Measurements from ENCODE around the gene APBB2.

The APBB2 gene

GRCh38 chr4:40789031-40789430 is 425.3 kb downstream of the APBB2 start:
- H3K4me3 ChIP-seq (ENCODE audit: low read depth, low read length), result no peak overlapping the region
- TF ChIP-seq POLR2A (IDR thresholded peaks at IDR 0.05; ENCODE audit: extremely low read depth, insufficient read length) (no peak), MYC (IDR thresholded peaks at IDR 0.05; ENCODE audit: low read depth, low read length) (no peak)

DNA sequence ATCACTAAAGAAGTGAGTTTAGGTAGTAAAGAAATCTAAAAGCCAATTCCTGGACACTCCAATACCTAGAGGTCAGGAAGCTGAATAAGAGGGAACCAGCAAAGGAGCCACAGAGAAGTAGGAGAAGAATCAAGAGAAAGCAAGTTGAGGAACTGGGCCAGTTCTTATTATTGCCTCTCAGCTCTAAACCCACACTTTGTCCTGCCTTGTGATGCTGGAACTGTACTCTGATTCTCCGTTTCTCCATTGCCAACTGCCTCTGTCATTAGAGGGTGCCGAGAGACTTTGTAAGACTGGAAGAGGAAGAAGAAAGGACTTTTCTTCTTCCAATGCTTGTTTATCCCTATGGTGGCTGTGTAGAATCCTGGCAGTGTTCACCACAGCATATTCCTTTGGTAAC is 426.0 kb downstream of the APBB2 start:
- no peak for DNase-seq (ENCODE audit: low read depth)
- H3K4me3 ChIP-seq (ENCODE audit: low read depth, low read length), result no peak overlapping the region
- TF ChIP-seq POLR2A (IDR thresholded peaks at IDR 0.05; ENCODE audit: extremely low read depth, insufficient read length), result no peak
- TF ChIP-seq, protein P1, sequence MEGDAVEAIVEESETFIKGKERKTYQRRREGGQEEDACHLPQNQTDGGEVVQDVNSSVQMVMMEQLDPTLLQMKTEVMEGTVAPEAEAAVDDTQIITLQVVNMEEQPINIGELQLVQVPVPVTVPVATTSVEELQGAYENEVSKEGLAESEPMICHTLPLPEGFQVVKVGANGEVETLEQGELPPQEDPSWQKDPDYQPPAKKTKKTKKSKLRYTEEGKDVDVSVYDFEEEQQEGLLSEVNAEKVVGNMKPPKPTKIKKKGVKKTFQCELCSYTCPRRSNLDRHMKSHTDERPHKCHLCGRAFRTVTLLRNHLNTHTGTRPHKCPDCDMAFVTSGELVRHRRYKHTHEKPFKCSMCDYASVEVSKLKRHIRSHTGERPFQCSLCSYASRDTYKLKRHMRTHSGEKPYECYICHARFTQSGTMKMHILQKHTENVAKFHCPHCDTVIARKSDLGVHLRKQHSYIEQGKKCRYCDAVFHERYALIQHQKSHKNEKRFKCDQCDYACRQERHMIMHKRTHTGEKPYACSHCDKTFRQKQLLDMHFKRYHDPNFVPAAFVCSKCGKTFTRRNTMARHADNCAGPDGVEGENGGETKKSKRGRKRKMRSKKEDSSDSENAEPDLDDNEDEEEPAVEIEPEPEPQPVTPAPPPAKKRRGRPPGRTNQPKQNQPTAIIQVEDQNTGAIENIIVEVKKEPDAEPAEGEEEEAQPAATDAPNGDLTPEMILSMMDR (IDR thresholded peaks at IDR 0.05; ENCODE audit: low read depth, low read length), result no peak

More at GRCh38 chr4:40789031-40789430, 425.3 kb downstream of the APBB2 start:
- peak; percentile 21 for DNase-seq (ENCODE audit: low read depth)

- DNase-seq (ENCODE audit: low read depth), result no peak
- H3K4me3 ChIP-seq (ENCODE audit: low read depth, low read length), result no peak overlapping the region
- TF ChIP-seq, protein P1 (IDR thresholded peaks at IDR 0.05; ENCODE audit: low read depth, low read length), result no peak
- TF ChIP-seq, protein P2, sequence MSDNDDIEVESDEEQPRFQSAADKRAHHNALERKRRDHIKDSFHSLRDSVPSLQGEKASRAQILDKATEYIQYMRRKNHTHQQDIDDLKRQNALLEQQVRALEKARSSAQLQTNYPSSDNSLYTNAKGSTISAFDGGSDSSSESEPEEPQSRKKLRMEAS (IDR thresholded peaks at IDR 0.05; ENCODE audit: low read depth, low read length), result no peak
- no peak for TF ChIP-seq POLR2A (IDR thresholded peaks at IDR 0.05; ENCODE audit: extremely low read depth, insufficient read length)
These were observed 428.6 kb downstream of the APBB2 start for GRCh38 chr4:40785727-40786126.

GRCh38 chr4:40782876-40783275 is 431.5 kb downstream of the APBB2 start:
- no peak for DNase-seq (ENCODE audit: low read depth)
- H3K4me3 ChIP-seq (ENCODE audit: low read depth, low read length), result no peak overlapping the region
- TF ChIP-seq MYC (IDR thresholded peaks at IDR 0.05; ENCODE audit: low read depth, low read length) (no peak), POLR2A (IDR thresholded peaks at IDR 0.05; ENCODE audit: extremely low read depth, insufficient read length) (no peak)
- TF ChIP-seq, protein P2 (IDR thresholded peaks at IDR 0.05; ENCODE audit: low read depth, low read length), result no peak
- TF ChIP-seq, protein P1 (IDR thresholded peaks at IDR 0.05; ENCODE audit: low read depth, low read length), result no peak

DNA sequence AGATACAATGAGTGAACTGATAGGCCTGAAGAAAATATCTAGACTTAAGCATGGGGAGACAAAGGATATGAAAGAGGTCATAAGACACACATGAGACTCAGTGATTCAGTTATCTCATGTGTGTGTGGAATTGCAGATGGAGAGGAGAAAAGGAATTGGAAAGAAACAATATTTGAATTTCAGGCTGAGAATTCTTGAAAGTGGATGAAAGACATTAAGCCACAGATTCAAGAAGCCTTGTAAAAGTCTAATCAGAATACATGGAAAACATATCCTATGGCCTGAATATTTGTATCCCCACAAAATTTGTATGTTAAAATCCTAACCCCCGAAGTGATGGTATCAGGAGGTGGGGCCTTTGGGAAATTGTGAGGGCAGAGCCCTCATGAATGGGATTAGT is 436.3 kb downstream of the APBB2 start:
- DNase-seq (ENCODE audit: low read depth), result no peak
- no peak overlapping the region for H3K4me3 ChIP-seq (ENCODE audit: low read depth, low read length)
- TF ChIP-seq, protein P1 (IDR thresholded peaks at IDR 0.05; ENCODE audit: low read depth, low read length), result no peak
- TF ChIP-seq POLR2A (IDR thresholded peaks at IDR 0.05; ENCODE audit: extremely low read depth, insufficient read length) (no peak), MYC (IDR thresholded peaks at IDR 0.05; ENCODE audit: low read depth, low read length) (no peak)
- TF ChIP-seq, protein P2 (IDR thresholded peaks at IDR 0.05; ENCODE audit: low read depth, low read length), result no peak

DNA sequence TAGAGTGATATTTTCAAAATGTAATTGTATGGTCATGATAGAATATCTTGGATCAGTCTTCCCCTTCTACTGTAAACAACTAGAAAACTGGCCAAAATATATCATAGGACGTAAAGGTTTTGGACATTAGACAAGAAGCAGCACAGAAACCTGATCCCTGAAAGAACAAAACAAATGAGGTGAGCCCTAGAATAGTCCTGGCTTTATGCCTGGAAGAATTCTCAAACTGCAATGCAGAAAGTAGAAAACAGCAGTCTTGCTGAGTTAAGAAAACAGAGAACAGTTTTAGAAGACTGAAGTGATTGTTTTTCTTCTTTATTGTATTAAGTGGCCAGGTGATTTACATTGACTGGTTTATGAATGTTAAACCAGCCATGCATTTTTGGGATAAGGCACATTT is 445.1 kb downstream of the APBB2 start:
- H3K4me3 ChIP-seq (ENCODE audit: low read depth, low read length), result no peak overlapping the region
- no peak for DNase-seq (ENCODE audit: low read depth)
- TF ChIP-seq, protein P2 (IDR thresholded peaks at IDR 0.05; ENCODE audit: low read depth, low read length), result no peak
- TF ChIP-seq, protein P1 (IDR thresholded peaks at IDR 0.05; ENCODE audit: low read depth, low read length), result no peak
- TF ChIP-seq MYC (IDR thresholded peaks at IDR 0.05; ENCODE audit: low read depth, low read length) (no peak), POLR2A (IDR thresholded peaks at IDR 0.05; ENCODE audit: extremely low read depth, insufficient read length) (no peak)

Measured in NB4 (cell line).